ENCODE results near the gene CDH10. TPM values are rescaled to one million over a fixed set of nuclear protein-coding genes. Genes with fewer than 3 reads are reported as not detected.

Gene CDH10
- total and polyA plus RNA-seq, 2 of the 4 experiments (the other 2 are of a cell fraction), result 0.18 to 0.21 TPM

GRCh38 chr5:24602188-24602587 is 42.6 kb downstream of the CDH10 start:
- ChIA-PET CTCF (no interaction called here), POLR2A (ENCODE audit: unreplicated experiment) (no interaction called here)
- WGBS, 2 experiments (ENCODE audit: extremely low coverage in 2 of 2, insufficient read length in 1 of 2), result no CpG with 5 or more reads among the region's 2 CpGs

More at GRCh38 chr5:24602188-24602587, 42.6 kb downstream of the CDH10 start:
- Histone ChIP-seq H3K4me2 (ENCODE audit: low read depth, low read length) (no peak overlapping the region), H3K27me3 (ENCODE audit: control insufficient read depth, insufficient read depth, low read length) (no peaks in the 10 kb centered on the region), H4K20me1 (ENCODE audit: insufficient read depth, low read length) (no peaks in the 10 kb centered on the region), H3K79me1 (ENCODE audit: low read depth in 1 of 2, low read length in 2 of 2) (no peaks in the 10 kb centered on the region), H3K9ac (ENCODE audit: low read depth, low read length) (no peak overlapping the region), H3K4me1 (ENCODE audit: control insufficient read depth, insufficient read depth, low read length) (no peaks in the 10 kb centered on the region), H3K23ac (ENCODE audit: low read depth, low read length) (no peak overlapping the region), H3K27ac (ENCODE audit: insufficient read depth, low read length) (no peak overlapping the region), H3K4ac (ENCODE audit: low read depth, low read length) (no peak overlapping the region), H2BK5ac (ENCODE audit: low read depth, low read length, poor library complexity, severe bottlenecking) (no peak overlapping the region), H3K14ac (replicated peaks; ENCODE audit: low read depth, low read length) (no peak overlapping the region), H3K36me3 (ENCODE audit: control insufficient read depth, insufficient read depth, low read length) (no peaks in the 10 kb centered on the region), H2AK5ac (ENCODE audit: low read depth, low read length) (no peak overlapping the region), H3K9me3 (ENCODE audit: control insufficient read depth, insufficient read depth, low read length) (peaks cover 4% of the 10 kb centered on the region; the same call in 1 of the 2 replicates), H4K8ac (ENCODE audit: low read depth in 2 of 2, low read length in 2 of 2) (no peak overlapping the region), H2BK120ac (ENCODE audit: low read depth, low read length) (no peak overlapping the region), H2AK9ac (replicated peaks; ENCODE audit: low read depth, low read length, poor library complexity) (no peak overlapping the region), H3K18ac (ENCODE audit: low read depth, low read length) (no peak overlapping the region), H3K9me1 (ENCODE audit: insufficient read depth, low read length) (no peaks in the 10 kb centered on the region), H4K5ac (ENCODE audit: low read depth, low read length) (no peak overlapping the region), H4K91ac (ENCODE audit: insufficient read depth, low read depth, low read length) (no peak overlapping the region), H3K56ac (ENCODE audit: extremely low read depth, insufficient read depth, low read length) (no peak overlapping the region), H2AFZ (replicated peaks; ENCODE audit: low read length, poor library complexity) (no peak overlapping the region), H2BK15ac (ENCODE audit: low read depth, low read length) (no peak overlapping the region), H2BK20ac (ENCODE audit: low read depth, low read length) (no peak overlapping the region), H3K4me3 (ENCODE audit: insufficient read depth, low read depth, low read length) (no peak overlapping the region)
- no peak for DNase-seq
- no TSS peak for BruUV-seq (replicated peaks)
- in situ Hi-C loops (cut with MboI; ENCODE audit: low sequenced_read_pairs), result no loop called here
- intact Hi-C loops (cut with micrococcal nuclease), result no loop called here
- no peak for ATAC-seq (ENCODE audit: low read depth)
- TF ChIP-seq CHD1 (IDR thresholded peaks at IDR 0.05; ENCODE audit: low read depth, low read length) (no peak), NFE2L2 (IDR thresholded peaks at IDR 0.05; ENCODE audit: low read depth, low read length) (no peak), MXI1 (IDR thresholded peaks at IDR 0.05; ENCODE audit: borderline replicate concordance, low read depth, low read length) (no peak), RAD21 (IDR thresholded peaks at IDR 0.05; ENCODE audit: low read length) (no peak), BHLHE40 (IDR thresholded peaks at IDR 0.05; ENCODE audit: low read depth, low read length) (no peak)
- dilution Hi-C loops (cut with HindIII; ENCODE audit: low sequenced_read_pairs, unreplicated experiment), result no loop called here

Measured in IMR-90 (cell line).